Measurements from ENCODE around the gene TMEM30A. TPM values are rescaled to one million over a fixed set of nuclear protein-coding genes. Genes with fewer than 3 reads are reported as not detected.

TMEM30A gene
- total RNA-seq, 1 experiment from 2014 or later: 130 TPM

DNA sequence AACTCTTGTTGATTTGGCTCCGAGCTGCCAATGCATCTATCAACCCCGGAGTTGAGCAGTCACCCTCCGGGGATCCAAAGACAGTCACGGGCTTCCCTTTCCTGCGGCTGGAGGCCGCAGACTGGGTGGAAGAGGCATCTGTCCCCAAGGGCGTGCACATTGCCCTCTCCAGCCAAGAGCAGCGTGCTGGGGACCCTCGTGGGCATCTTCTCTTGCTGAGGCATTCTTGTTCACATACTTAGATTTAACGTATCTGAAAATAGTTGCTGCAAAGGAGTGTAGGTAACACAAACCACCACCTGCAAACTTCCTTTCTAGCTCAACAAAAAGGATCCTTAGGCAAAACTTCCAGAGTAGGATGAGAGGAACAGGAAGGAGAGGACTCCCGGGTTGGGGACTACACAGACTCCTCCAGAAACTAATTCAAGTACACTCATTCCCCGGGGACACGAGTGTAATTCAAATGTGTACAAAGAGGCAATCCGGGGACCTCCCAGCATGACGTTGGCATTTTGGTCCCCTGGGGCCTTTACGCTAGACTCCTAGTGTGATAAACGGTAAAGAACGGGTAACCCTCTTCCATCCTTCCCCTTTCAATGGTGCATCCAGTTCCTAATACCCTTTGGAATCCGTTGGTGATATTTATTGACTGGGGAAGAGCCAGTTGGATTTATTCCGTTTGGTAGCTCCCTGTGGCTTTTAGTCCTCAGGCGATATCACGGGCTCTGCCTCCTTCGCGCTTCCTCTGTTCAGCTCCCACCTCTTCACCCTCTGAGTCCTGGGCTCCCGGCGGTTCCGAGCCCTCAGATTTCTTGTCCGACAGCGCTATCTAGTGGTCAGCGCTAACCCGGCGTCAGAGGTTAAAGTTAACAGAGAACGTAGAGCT, 76.1 kb downstream of the TMEM30A start:
- no peaks in the 10 kb centered on the region for H3K9me3 ChIP-seq (ENCODE audit: control insufficient read depth, insufficient read depth, low read depth, low read length)
- peak; percentile 41 for DNase-seq (ENCODE audit: low read depth, low spot score)
- H3K27me3 ChIP-seq (ENCODE audit: control insufficient read depth, insufficient read depth, low read length): peaks cover 5% of the 10 kb centered on the region; the same call in 1 of the 2 replicates
- ATAC-seq: peak; percentile 81
- TF ChIP-seq CTCF (IDR thresholded peaks at IDR 0.05): peak; percentile 89
- TF ChIP-seq SIN3A (IDR thresholded peaks at IDR 0.05; ENCODE audit: borderline replicate concordance, insufficient read depth, low read depth, low read length): no peak
- TF ChIP-seq, protein P1, sequence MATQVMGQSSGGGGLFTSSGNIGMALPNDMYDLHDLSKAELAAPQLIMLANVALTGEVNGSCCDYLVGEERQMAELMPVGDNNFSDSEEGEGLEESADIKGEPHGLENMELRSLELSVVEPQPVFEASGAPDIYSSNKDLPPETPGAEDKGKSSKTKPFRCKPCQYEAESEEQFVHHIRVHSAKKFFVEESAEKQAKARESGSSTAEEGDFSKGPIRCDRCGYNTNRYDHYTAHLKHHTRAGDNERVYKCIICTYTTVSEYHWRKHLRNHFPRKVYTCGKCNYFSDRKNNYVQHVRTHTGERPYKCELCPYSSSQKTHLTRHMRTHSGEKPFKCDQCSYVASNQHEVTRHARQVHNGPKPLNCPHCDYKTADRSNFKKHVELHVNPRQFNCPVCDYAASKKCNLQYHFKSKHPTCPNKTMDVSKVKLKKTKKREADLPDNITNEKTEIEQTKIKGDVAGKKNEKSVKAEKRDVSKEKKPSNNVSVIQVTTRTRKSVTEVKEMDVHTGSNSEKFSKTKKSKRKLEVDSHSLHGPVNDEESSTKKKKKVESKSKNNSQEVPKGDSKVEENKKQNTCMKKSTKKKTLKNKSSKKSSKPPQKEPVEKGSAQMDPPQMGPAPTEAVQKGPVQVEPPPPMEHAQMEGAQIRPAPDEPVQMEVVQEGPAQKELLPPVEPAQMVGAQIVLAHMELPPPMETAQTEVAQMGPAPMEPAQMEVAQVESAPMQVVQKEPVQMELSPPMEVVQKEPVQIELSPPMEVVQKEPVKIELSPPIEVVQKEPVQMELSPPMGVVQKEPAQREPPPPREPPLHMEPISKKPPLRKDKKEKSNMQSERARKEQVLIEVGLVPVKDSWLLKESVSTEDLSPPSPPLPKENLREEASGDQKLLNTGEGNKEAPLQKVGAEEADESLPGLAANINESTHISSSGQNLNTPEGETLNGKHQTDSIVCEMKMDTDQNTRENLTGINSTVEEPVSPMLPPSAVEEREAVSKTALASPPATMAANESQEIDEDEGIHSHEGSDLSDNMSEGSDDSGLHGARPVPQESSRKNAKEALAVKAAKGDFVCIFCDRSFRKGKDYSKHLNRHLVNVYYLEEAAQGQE (IDR thresholded peaks at IDR 0.05; ENCODE audit: insufficient read depth in 1 of 2, low read depth in 2 of 2, low read length in 1 of 2): no peak
- no peak for TF ChIP-seq TCF7L2 (IDR thresholded peaks at IDR 0.05; ENCODE audit: low read depth, low read length)
- TF ChIP-seq POLR2AphosphoS5 (IDR thresholded peaks at IDR 0.05; ENCODE audit: low read depth, low read length): no peak
- peaks cover 10% of the 10 kb centered on the region for H3K4me1 ChIP-seq (ENCODE audit: control insufficient read depth, insufficient read depth, low read length)
- CTCF ChIA-PET: interaction anchor here (0.5 to 1.1 kb wide), 6 partner anchors 616 to 1745 kb away, joined by 3 to 10 read pairs (median 4); no protein-coding TSS in a partner anchor
- no peaks in the 10 kb centered on the region; the same call in 1 of the 2 replicates for H3K36me3 ChIP-seq (ENCODE audit: control insufficient read depth, insufficient read depth, low read length)
- peak overlapping the region in 1 of 2 experiments; percentile 49; a peak in 2 of 4 replicates for H3K4me3 ChIP-seq (ENCODE audit: low read depth in 2 of 2, low read length in 2 of 2)
- POLR2A ChIA-PET: interaction anchor here (0.6 kb wide), 1 partner anchor 1190 kb away, joined by 3 read pairs; no protein-coding TSS in a partner anchor
- no TSS peak for BruUV-seq (replicated peaks)
- H3K27ac ChIP-seq (ENCODE audit: low read length): no peak overlapping the region
- intact Hi-C loops (cut with micrococcal nuclease; ENCODE audit: unreplicated experiment): loop anchor here (5.0 to 10.0 kb wide), 4 partner anchors 314 to 1236 kb away; no protein-coding TSS in a partner anchor
- in situ Hi-C loops (cut with HindIII; ENCODE audit: low pct_unique_long_range_greater_than_20kb, low sequenced_read_pairs): no loop called here

GRCh38 chr6:75206576-75207342, 77.8 kb downstream of the TMEM30A start:
- TF ChIP-seq POLR2AphosphoS5 (IDR thresholded peaks at IDR 0.05; ENCODE audit: low read depth, low read length) (no peak), TCF7L2 (IDR thresholded peaks at IDR 0.05; ENCODE audit: low read depth, low read length) (no peak)
- TF ChIP-seq, protein P1 (IDR thresholded peaks at IDR 0.05; ENCODE audit: insufficient read depth in 1 of 2, low read depth in 2 of 2, low read length in 1 of 2): no peak
- peaks cover 5% of the 10 kb centered on the region; the same call in 1 of the 2 replicates for H3K27me3 ChIP-seq (ENCODE audit: control insufficient read depth, insufficient read depth, low read length)
- H3K36me3 ChIP-seq (ENCODE audit: control insufficient read depth, insufficient read depth, low read length): no peaks in the 10 kb centered on the region; the same call in 1 of the 2 replicates
- ChIA-PET POLR2A (no interaction called here), CTCF (no interaction called here)
- peaks cover 7% of the 10 kb centered on the region for H3K4me1 ChIP-seq (ENCODE audit: control insufficient read depth, insufficient read depth, low read length)
- H3K4me3 ChIP-seq (ENCODE audit: low read depth in 2 of 2, low read length in 2 of 2): peak overlapping the region in 1 of 2 experiments; percentile 62; a peak in 1 of 4 replicates
- DNase-seq (ENCODE audit: low read depth, low spot score) (no peak), ATAC-seq (no peak)
- in situ Hi-C loops (cut with HindIII; ENCODE audit: low pct_unique_long_range_greater_than_20kb, low sequenced_read_pairs) (no loop called here), intact Hi-C loops (cut with micrococcal nuclease; ENCODE audit: unreplicated experiment) (loop anchor here (5.0 to 10.0 kb wide), 4 partner anchors 312 to 1234 kb away; no protein-coding TSS in a partner anchor)
- H3K9me3 ChIP-seq (ENCODE audit: control insufficient read depth, insufficient read depth, low read depth, low read length): no peaks in the 10 kb centered on the region
- BruUV-seq (replicated peaks): no TSS peak
- H3K27ac ChIP-seq (ENCODE audit: low read length): no peak overlapping the region
